ENCODE data around the gene SLC8A1.

Gene SLC8A1

GRCh38 chr2:40415391-40415790 lies 36.5 kb downstream of the SLC8A1 start:
- Histone ChIP-seq H3K27ac (no peak overlapping the region), H3K36me3 (no peaks in the 10 kb centered on the region), H3K9me3 (no peaks in the 10 kb centered on the region), H3K27me3 (no peaks in the 10 kb centered on the region), H3K4me3 (no peak overlapping the region), H3K4me1 (peaks cover 0 to 20% (median 7%) of the 10 kb centered on the region in 4 donors)
- no peak for TF ChIP-seq CTCF (IDR thresholded peaks at IDR 0.05)
- no peak for DNase-seq
- intact Hi-C loops (cut with DNase I; ENCODE audit: low total_unique reads) = no loop called here

GRCh38 chr2:40412456-40412855 lies 39.4 kb downstream of the SLC8A1 start:
- no peak for TF ChIP-seq CTCF (IDR thresholded peaks at IDR 0.05)
- Histone ChIP-seq H3K27me3 (no peaks in the 10 kb centered on the region), H3K36me3 (no peaks in the 10 kb centered on the region), H3K4me1 (peaks cover 0 to 7% (median 0%) of the 10 kb centered on the region in 4 donors), H3K9me3 (no peaks in the 10 kb centered on the region), H3K27ac (no peak overlapping the region), H3K4me3 (no peak overlapping the region)
- intact Hi-C loops (cut with DNase I; ENCODE audit: low total_unique reads) = no loop called here
- DNase-seq = no peak

- Histone ChIP-seq H3K4me1 (peaks cover 0 to 7% (median 0%) of the 10 kb centered on the region in 4 donors), H3K27me3 (no peaks in the 10 kb centered on the region), H3K27ac (no peak overlapping the region), H3K36me3 (no peaks in the 10 kb centered on the region), H3K4me3 (no peak overlapping the region), H3K9me3 (no peaks in the 10 kb centered on the region)
- TF ChIP-seq CTCF (IDR thresholded peaks at IDR 0.05) = no peak
- DNase-seq = no peak
- intact Hi-C loops (cut with DNase I; ENCODE audit: low total_unique reads) = no loop called here
Observed at GRCh38 chr2:40410695-40411094, 41.2 kb downstream of the SLC8A1 start.

- Histone ChIP-seq H3K4me3 (no peak overlapping the region), H3K9me3 (no peaks in the 10 kb centered on the region), H3K36me3 (no peaks in the 10 kb centered on the region), H3K27me3 (no peaks in the 10 kb centered on the region), H3K27ac (no peak overlapping the region), H3K4me1 (peaks cover 0 to 7% (median 0%) of the 10 kb centered on the region in 4 donors)
- no peak for DNase-seq
- intact Hi-C loops (cut with DNase I; ENCODE audit: low total_unique reads) = no loop called here
- TF ChIP-seq CTCF (IDR thresholded peaks at IDR 0.05) = no peak
Observed at GRCh38 chr2:40409734-40410133, 42.2 kb downstream of the SLC8A1 start.

- no peak for DNase-seq
- intact Hi-C loops (cut with DNase I; ENCODE audit: low total_unique reads) = no loop called here
- H3K27ac ChIP-seq = no peak overlapping the region
- TF ChIP-seq CTCF (IDR thresholded peaks at IDR 0.05) = no peak
- peaks cover 0 to 11% (median 2%) of the 10 kb centered on the region in 4 donors for H3K4me1 ChIP-seq
- no peaks in the 10 kb centered on the region for H3K27me3 ChIP-seq
- H3K4me3 ChIP-seq = no peak overlapping the region
- H3K9me3 ChIP-seq = no peaks in the 10 kb centered on the region
- no peaks in the 10 kb centered on the region for H3K36me3 ChIP-seq
Observed at GRCh38 chr2:40406485-40407289, 45.2 kb downstream of the SLC8A1 start.
